Activated T-helper 2 cell treated with anti-CD3 and anti-CD28 coated beads, Interferon-gamma antibody, Interleukin-2, Interleukin-4, amounts not matched to agents 10 μg/mL and 5 μg/mL and 100 μg/mL, durations not matched to agents 14 hours and 24 hours and 36 hours (primary cell): ENCODE results near the gene LOXHD1. TPM values are rescaled to one million over a fixed set of nuclear protein-coding genes. Genes with fewer than 3 reads are reported as not detected.

Source experiments
- DNase-seq: peaks from one replicate; pipeline ENCODE4 v3.0.0; 2021; ENCODE audit warnings: low spot score
- H3K27ac Mint-ChIP-seq: one replicate; pipeline ENCODE4 v1.8.0; 2021; ENCODE audit warnings: mixed read lengths
- H3K27me3 Mint-ChIP-seq: one replicate; pipeline ENCODE4 v1.8.0; 2021; ENCODE audit warnings: low read depth, mixed read lengths
- H3K36me3 Mint-ChIP-seq: one replicate; pipeline ENCODE4 v1.8.0; 2021; ENCODE audit warnings: low read depth, mixed read lengths
- H3K4me1 Mint-ChIP-seq: one replicate; pipeline ENCODE4 v1.8.0; 2021; ENCODE audit warnings: low read depth, mixed read lengths
- H3K4me3 Mint-ChIP-seq: one replicate; pipeline ENCODE4 v1.8.0; 2021; ENCODE audit warnings: low read depth, mild to moderate bottlenecking, moderate library complexity, mixed read lengths
- H3K9me3 Mint-ChIP-seq: one replicate; pipeline ENCODE4 v1.8.0; 2021; ENCODE audit warnings: mixed read lengths
- intact Hi-C: fragments of 100-400 bp; cut with micrococcal nuclease; formaldehyde crosslinking; loops from one replicate; pipeline ENCODE4 v1.15.1; 2023
- total RNA-seq: library from RNA; stranded (reverse); gene quantifications from 2 replicates; pipeline ENCODE4 v1.2.3, GENCODE V29; 2022

Gene LOXHD1
- total RNA-seq, 1 donor from 2014 or later = not detected

DNA sequence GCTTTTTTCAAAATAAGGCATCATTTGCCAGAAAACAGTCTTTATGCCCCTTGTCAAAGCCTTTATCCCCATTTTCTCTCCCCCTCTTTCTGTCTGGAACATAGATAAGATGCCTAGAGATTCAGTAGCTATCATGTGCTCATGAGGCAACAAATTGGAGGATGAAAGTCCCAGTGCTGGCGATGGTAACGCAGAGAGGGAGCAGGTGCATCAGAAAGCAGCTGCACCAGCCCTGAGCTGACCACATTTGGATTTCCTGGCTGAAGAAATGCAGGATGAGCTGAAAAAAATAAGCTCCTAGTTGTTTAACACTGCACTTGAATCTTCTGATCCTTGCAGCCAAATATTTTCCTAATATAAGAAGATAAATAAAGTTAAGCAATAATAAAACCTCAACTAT is 48.0 kb downstream of the LOXHD1 start:
- Mint-ChIP-seq H3K27ac (no peak overlapping the region), H3K27me3 (peaks cover 23% of the 10 kb centered on the region), H3K36me3 (no peaks in the 10 kb centered on the region), H3K4me1 (no peaks in the 10 kb centered on the region), H3K4me3 (no peak overlapping the region), H3K9me3 (no peaks in the 10 kb centered on the region)
- DNase-seq = no peak
- intact Hi-C loops = no loop called here

DNA sequence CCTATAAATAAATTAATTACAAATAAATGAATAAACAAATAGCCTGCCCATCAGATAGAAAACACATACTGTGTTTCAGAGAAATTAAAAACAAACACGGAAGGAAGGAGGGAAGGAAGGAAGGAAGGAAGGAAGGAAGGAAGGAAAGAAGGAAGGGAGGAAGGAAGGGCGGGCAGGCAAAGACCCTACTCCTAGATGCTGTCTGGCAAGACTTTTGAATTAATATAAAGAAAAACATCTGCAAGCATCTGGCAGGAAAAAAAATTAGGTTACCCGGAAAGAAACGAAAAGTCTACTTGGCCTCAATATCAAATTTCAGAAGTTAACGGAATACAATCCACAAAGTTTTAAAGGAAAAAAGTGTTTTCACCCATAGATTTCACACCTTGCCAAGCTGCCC is 49.1 kb downstream of the LOXHD1 start:
- no peak overlapping the region for H3K27ac Mint-ChIP-seq
- no peaks in the 10 kb centered on the region for H3K4me1 Mint-ChIP-seq
- DNase-seq = no peak
- intact Hi-C loops = no loop called here
- no peaks in the 10 kb centered on the region for H3K36me3 Mint-ChIP-seq
- no peak overlapping the region for H3K4me3 Mint-ChIP-seq
- H3K27me3 Mint-ChIP-seq = peaks cover 23% of the 10 kb centered on the region
- H3K9me3 Mint-ChIP-seq = no peaks in the 10 kb centered on the region

DNA sequence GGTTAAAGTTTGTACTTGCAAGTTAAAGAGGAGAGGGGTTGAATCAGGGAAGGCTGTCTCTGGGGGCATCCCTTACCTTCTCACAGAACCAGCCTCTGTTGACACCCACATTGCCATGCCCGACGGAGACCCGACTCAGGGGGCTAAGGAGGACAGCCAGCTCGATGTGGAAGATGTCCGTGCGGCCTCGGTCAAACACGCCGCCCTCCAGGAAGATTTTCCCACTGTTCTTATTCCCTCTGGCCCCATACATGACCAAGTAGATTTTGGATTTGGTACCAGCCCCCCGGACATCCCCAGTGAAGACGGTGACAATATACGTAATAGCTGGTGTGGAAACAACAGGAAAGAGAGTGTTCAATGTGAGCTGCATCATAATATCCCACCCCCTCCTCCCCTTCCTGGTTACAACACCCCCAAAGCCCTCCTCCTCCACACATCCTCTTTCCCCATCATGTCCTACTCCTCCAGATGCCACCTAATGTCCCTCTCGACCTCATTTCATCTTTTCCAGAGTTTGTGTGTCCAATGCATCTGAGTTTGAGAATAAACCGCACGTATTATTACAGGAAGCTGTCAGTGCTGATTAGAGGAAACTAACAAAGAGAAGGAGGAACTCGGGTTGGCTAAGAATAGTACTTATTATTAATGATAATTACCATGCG is 55.7 kb downstream of the LOXHD1 start:
- intact Hi-C loops = no loop called here
- H3K27me3 Mint-ChIP-seq = peaks cover 22% of the 10 kb centered on the region
- H3K9me3 Mint-ChIP-seq = no peaks in the 10 kb centered on the region
- H3K36me3 Mint-ChIP-seq = no peaks in the 10 kb centered on the region
- no peak overlapping the region for H3K4me3 Mint-ChIP-seq
- H3K4me1 Mint-ChIP-seq = no peaks in the 10 kb centered on the region
- DNase-seq = no peak
- no peak overlapping the region for H3K27ac Mint-ChIP-seq

DNA sequence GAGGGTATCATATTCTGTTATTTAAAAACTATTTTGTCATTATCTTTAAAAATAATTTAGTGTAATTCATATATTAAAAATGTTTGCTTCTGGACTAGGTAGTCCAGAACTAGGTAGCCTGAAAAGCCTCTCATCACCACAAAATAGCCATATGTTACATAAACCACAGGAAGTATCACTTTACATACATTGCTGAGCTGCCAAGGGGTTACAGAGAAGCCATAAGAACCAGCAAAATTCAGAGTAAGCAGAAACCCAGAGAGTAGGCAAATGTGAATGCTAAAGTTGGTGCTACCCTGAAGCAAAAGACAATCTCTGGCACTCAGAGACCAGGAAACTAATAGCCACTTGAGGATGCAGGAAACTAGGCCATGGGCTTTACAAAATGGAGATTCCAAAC is 60.9 kb downstream of the LOXHD1 start:
- Mint-ChIP-seq H3K27ac (no peak overlapping the region), H3K4me3 (no peak overlapping the region), H3K9me3 (no peaks in the 10 kb centered on the region), H3K4me1 (no peaks in the 10 kb centered on the region), H3K36me3 (no peaks in the 10 kb centered on the region), H3K27me3 (peaks cover 26% of the 10 kb centered on the region)
- no peak for DNase-seq
- intact Hi-C loops = no loop called here

DNA sequence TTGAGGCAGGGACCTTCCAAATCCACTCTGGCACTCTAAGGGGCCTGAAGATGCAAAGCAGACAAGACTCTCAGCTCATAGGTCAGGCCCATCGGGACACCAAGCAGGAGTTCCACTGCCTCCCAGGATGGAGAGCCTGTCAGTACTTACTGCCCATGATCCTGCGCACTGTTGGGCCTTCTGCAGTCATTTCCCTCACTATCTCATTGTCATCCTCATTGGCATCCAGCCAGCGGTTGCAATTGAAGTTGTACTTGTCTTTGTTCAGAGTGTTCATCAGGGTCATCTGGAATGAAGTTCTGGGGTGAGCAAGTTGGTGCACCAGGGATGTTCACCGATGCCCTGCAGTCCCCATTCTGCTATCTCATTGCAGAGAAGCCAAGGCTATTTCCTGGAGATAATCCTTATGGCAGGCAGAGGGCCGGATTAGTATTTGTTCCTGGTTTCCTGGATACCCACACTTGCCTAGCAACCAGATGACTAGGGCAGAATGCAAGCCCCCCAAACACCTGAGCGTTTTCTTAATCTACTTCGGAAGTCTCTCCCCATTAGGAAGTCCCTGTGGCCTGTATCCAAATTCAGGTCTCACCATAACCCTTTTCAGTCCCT is 65.1 kb downstream of the LOXHD1 start:
- H3K4me3 Mint-ChIP-seq = no peak overlapping the region
- peaks cover 17% of the 10 kb centered on the region for H3K27me3 Mint-ChIP-seq
- no peaks in the 10 kb centered on the region for H3K36me3 Mint-ChIP-seq
- intact Hi-C loops = no loop called here
- H3K9me3 Mint-ChIP-seq = no peaks in the 10 kb centered on the region
- H3K4me1 Mint-ChIP-seq = no peaks in the 10 kb centered on the region
- DNase-seq = no peak
- H3K27ac Mint-ChIP-seq = no peak overlapping the region

DNA sequence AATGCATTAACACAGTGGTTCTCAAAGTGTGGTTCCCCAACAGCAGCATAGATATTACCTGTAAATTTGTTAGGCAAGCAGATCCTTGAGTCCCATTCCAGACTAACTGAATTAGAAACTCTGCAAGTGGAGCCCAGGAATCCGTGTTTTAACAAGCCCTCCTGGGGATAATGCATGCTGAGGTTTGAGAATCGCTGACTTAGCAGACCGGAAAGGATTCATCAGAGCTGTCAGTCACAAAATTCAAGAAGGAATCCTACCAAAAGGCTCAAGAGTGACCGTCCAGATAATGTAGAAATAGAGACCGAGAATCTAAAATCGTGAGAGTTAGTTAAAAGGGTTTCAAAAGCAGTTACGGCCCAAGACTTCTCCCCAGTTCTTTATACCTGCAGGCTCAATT is 66.9 kb downstream of the LOXHD1 start:
- no peaks in the 10 kb centered on the region for H3K9me3 Mint-ChIP-seq
- no peaks in the 10 kb centered on the region for H3K4me1 Mint-ChIP-seq
- peaks cover 11% of the 10 kb centered on the region for H3K27me3 Mint-ChIP-seq
- H3K36me3 Mint-ChIP-seq = no peaks in the 10 kb centered on the region
- no peak overlapping the region for H3K27ac Mint-ChIP-seq
- H3K4me3 Mint-ChIP-seq = no peak overlapping the region
- intact Hi-C loops = no loop called here
- no peak for DNase-seq

DNA sequence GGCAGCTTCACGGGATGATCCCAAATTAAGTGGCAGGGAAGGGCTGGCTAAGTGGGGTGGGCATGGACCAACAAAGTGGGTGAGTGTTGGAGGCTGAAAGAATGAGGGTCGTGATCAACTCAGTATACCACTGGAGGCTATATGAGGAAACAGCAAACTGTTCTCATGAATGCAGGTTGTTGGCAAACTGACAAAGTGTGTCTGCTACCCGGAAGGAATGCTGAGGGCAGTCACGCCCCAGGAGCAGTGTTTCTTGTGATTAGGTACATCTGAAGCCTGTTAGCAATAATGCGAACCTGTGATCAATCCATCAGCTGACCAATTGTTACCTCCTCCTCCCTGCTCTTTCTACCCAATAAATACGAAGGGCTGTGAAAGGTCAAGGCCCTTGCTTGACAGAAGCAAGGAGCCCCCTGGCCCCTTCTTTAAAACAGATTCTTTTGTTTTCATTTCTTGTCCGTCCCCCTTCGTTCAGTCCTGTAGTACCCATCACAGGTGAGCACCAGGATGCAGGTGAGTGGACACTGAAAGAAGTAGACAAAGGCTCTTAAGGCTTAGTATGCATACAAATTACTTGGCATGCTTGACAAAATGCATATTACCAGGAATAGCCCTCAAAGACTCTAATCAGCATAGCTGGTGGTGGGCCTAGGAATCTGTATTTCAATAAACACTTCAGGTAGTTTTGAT is 67.9 kb downstream of the LOXHD1 start:
- no peak for DNase-seq
- intact Hi-C loops = no loop called here
- no peaks in the 10 kb centered on the region for H3K9me3 Mint-ChIP-seq
- no peaks in the 10 kb centered on the region for H3K36me3 Mint-ChIP-seq
- H3K4me1 Mint-ChIP-seq = no peaks in the 10 kb centered on the region
- no peak overlapping the region for H3K4me3 Mint-ChIP-seq
- peaks cover 10% of the 10 kb centered on the region for H3K27me3 Mint-ChIP-seq
- no peak overlapping the region for H3K27ac Mint-ChIP-seq

DNA sequence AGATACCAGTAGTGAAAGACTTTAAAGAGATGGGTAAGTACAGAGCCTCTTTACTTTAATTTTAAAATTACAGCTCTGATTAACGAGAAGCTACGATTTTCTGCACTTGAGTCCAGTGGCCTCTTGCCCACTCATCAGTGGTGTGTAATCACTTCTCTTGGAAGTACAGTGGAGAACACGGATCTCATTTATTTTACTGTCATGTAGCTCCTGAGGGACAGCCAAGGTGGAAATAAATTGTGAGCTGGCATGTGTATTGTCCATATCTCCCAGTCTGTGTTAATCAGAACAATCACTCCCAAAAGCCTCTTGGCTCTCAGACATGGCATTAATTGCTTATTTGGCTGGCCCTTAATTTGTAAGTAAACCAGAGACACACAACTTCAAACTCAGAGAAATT is 69.4 kb downstream of the LOXHD1 start:
- Mint-ChIP-seq H3K9me3 (no peaks in the 10 kb centered on the region), H3K4me3 (no peak overlapping the region), H3K4me1 (no peaks in the 10 kb centered on the region), H3K27ac (no peak overlapping the region), H3K27me3 (peaks cover 7% of the 10 kb centered on the region), H3K36me3 (no peaks in the 10 kb centered on the region)
- intact Hi-C loops = no loop called here
- no peak for DNase-seq

DNA sequence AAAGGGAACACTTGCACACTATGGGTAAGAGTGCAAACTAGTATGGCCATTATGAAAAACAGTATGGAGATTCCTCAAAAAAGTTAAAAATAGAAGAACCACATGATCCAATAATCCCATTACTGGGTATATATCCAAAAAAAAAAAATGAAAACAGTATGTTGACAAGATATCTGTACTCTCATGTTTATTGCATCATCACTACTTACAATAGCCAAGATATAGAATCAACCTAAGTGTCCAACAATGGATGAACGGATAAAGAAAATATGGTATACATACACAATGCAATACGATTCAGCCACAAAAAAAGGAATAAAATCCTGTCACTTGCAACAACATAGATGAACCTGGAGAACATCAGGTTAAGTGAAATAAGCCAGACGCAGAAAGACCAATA is 73.3 kb downstream of the LOXHD1 start:
- intact Hi-C loops = no loop called here
- peaks cover 21% of the 10 kb centered on the region for H3K9me3 Mint-ChIP-seq
- H3K27me3 Mint-ChIP-seq = peaks cover 5% of the 10 kb centered on the region
- H3K36me3 Mint-ChIP-seq = no peaks in the 10 kb centered on the region
- no peaks in the 10 kb centered on the region for H3K4me1 Mint-ChIP-seq
- DNase-seq = no peak
- no peak overlapping the region for H3K4me3 Mint-ChIP-seq
- no peak overlapping the region for H3K27ac Mint-ChIP-seq

DNA sequence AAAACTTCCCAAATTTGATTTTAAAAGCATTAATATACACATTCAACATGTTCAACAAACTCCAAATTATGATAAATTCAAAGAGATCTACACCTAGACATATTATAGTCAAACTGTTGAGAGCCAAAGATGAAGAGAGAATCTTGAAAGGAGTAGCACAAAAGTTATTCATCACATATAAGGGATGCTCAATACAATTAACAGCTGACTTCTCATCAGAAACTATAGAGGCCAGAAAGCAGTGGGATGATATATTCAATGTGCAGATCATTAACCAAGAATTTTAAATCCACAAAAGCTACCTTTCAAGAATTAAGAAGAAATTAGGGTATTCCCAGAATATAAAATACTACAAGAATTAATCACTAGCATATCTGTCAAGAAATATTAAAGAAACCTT is 75.4 kb downstream of the LOXHD1 start:
- H3K9me3 Mint-ChIP-seq = peaks cover 21% of the 10 kb centered on the region
- intact Hi-C loops = no loop called here
- no peak for DNase-seq
- no peak overlapping the region for H3K27ac Mint-ChIP-seq
- no peaks in the 10 kb centered on the region for H3K36me3 Mint-ChIP-seq
- no peaks in the 10 kb centered on the region for H3K4me1 Mint-ChIP-seq
- H3K27me3 Mint-ChIP-seq = peaks cover 3% of the 10 kb centered on the region
- no peak overlapping the region for H3K4me3 Mint-ChIP-seq

DNA sequence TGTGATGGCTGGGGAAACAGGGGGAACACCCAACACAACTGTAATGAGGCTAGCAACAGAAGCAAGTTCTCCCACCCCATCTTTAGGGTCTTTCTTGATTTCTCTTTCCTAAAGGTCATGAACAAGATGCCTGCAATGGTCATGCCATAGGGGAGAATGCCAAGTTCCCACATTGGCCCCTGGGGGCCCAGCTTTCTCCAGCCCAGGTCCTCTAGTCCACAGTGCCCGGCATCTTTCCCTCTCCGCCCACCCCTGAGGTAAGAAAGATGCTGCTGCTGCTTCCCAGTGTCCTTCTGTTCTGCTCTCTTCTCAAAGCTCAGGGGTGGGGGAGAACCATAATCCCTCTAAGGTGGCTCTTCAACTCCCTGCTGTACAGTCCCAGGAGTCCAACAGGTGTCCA is 78.0 kb downstream of the LOXHD1 start:
- Mint-ChIP-seq H3K4me3 (no peak overlapping the region), H3K36me3 (no peaks in the 10 kb centered on the region)

DNA sequence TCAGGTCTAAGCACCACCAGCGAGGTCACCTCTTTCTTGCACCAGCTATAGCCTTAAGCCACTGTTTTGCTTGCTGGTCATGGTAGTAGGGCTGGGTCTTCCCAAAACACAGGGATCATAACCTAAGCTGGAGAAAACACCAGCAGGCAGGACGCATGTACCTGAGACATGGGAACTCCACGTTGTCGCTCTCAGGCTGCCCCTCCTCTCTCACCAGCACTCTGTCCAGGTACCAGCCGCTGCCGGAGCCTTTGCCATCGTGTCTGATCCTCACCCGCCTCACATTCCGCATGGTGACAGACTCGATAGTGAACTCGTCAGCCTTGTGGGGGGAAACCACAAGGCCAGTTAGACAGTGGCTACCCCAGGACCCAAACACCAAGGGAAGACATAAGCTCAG is 79.5 kb downstream of the LOXHD1 start:
- H3K27me3 Mint-ChIP-seq = peaks cover 2% of the 10 kb centered on the region
- no peaks in the 10 kb centered on the region for H3K4me1 Mint-ChIP-seq
- no peak overlapping the region for H3K27ac Mint-ChIP-seq
- DNase-seq = no peak
- no peaks in the 10 kb centered on the region for H3K36me3 Mint-ChIP-seq
- H3K4me3 Mint-ChIP-seq = no peak overlapping the region
- H3K9me3 Mint-ChIP-seq = peaks cover 21% of the 10 kb centered on the region
- intact Hi-C loops = no loop called here

More for the DNA sequence above, 78.0 kb downstream of the LOXHD1 start:
- peaks cover 21% of the 10 kb centered on the region for H3K9me3 Mint-ChIP-seq
- intact Hi-C loops = no loop called here
- no peak for DNase-seq
- H3K4me1 Mint-ChIP-seq = no peaks in the 10 kb centered on the region
- peaks cover 2% of the 10 kb centered on the region for H3K27me3 Mint-ChIP-seq
- H3K27ac Mint-ChIP-seq = no peak overlapping the region

DNA sequence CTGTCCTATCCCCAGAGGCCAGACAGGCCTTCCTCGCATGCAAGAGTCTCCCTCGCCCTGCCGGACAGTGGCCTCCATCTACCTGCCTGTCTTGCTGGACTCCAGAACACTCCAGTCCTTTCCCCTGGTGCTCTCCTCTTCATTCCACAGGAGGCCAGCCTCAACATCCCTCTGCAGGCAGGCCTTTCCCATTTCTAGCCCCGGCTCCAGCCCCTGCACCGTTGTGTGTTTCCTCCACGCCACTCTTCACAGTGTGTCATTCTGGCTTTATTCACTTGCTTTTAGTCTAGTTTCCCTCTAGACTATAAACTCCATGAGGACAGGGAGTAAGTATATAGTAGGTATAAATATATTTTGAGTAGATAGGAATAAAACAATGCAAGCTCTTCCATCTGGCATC is 81.2 kb downstream of the LOXHD1 start:
- no peaks in the 10 kb centered on the region for H3K27me3 Mint-ChIP-seq
- DNase-seq = no peak

More for the DNA sequence above, 81.2 kb downstream of the LOXHD1 start:
- Mint-ChIP-seq H3K4me3 (no peak overlapping the region), H3K4me1 (no peaks in the 10 kb centered on the region), H3K27ac (no peak overlapping the region), H3K36me3 (no peaks in the 10 kb centered on the region), H3K9me3 (peaks cover 11% of the 10 kb centered on the region)
- intact Hi-C loops = no loop called here
